ENCODE data around the gene GALNT2.

Gene GALNT2

DNA sequence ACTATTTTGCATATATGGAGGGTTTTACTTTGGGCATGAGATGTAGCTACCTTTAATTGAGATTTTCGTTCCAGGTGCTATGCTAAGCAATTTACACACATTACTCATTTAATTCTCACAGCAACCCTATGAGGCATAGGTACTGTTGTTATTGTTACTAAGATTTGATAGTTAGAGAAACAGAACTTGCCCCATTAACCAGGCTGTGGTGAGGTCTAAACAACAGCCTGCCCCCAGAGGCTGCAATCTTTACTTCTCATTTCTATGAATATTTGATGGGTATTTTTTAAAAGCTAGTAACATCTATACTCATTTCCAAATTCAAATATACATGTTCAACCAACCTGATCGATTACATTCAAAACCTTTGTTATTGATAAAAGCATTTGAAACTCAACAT lies 155.6 kb downstream of the GALNT2 start:
- in situ Hi-C loops (cut with MboI; ENCODE audit: low pct_unique_long_range_greater_than_20kb, low sequenced_read_pairs, unreplicated experiment): no loop called here
- TF ChIP-seq, protein P1, sequence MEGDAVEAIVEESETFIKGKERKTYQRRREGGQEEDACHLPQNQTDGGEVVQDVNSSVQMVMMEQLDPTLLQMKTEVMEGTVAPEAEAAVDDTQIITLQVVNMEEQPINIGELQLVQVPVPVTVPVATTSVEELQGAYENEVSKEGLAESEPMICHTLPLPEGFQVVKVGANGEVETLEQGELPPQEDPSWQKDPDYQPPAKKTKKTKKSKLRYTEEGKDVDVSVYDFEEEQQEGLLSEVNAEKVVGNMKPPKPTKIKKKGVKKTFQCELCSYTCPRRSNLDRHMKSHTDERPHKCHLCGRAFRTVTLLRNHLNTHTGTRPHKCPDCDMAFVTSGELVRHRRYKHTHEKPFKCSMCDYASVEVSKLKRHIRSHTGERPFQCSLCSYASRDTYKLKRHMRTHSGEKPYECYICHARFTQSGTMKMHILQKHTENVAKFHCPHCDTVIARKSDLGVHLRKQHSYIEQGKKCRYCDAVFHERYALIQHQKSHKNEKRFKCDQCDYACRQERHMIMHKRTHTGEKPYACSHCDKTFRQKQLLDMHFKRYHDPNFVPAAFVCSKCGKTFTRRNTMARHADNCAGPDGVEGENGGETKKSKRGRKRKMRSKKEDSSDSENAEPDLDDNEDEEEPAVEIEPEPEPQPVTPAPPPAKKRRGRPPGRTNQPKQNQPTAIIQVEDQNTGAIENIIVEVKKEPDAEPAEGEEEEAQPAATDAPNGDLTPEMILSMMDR (IDR thresholded peaks at IDR 0.05; ENCODE audit: extremely low read depth, insufficient read depth, missing control alignments): peak; percentile 18
- no peak for DNase-seq (ENCODE audit: low spot score)

DNA sequence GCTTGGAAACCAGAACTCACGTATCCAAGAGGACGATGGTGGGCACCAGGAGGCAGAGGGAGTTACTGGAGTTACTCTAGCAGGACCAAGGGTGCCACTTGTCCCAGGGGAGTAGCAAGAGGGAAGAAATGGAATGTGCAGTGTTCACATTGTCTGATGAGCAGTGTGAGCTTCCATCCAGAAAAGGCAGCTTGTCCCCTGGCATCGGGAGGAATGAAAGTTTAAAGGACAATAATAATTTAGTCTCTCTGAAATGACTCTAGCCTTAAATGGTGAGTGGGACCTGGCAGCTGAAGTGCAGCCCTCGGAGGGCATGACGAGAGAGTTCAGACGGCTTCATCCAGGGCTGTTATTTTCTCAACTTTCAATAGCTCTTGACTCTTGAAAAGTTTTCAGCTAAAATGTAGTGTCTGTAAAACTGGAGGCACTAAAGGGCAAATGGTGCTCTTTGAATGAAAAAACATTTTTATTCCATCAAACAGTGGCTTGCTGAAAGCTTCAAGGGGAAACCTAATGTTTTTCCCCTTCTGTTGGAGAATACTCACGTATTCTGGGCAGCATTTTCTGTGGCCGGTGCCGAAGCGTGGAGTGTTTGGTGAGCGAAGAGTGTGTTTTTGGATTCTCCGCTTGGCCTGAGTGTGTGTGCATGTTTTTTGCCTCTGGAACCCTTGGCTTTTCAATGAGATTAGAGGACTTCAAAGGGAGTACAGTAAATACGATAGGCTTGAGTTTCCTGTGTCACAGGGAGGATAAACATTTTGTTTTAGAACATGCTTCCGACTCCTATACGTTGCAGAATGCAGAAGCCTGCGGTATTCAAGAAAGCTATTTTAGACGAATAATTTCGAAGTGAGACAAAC lies 157.3 kb downstream of the GALNT2 start:
- no peak for DNase-seq (ENCODE audit: low spot score)
- TF ChIP-seq, protein P1 (IDR thresholded peaks at IDR 0.05; ENCODE audit: extremely low read depth, insufficient read depth, missing control alignments): no peak
- in situ Hi-C loops (cut with MboI; ENCODE audit: low pct_unique_long_range_greater_than_20kb, low sequenced_read_pairs, unreplicated experiment): no loop called here

DNA sequence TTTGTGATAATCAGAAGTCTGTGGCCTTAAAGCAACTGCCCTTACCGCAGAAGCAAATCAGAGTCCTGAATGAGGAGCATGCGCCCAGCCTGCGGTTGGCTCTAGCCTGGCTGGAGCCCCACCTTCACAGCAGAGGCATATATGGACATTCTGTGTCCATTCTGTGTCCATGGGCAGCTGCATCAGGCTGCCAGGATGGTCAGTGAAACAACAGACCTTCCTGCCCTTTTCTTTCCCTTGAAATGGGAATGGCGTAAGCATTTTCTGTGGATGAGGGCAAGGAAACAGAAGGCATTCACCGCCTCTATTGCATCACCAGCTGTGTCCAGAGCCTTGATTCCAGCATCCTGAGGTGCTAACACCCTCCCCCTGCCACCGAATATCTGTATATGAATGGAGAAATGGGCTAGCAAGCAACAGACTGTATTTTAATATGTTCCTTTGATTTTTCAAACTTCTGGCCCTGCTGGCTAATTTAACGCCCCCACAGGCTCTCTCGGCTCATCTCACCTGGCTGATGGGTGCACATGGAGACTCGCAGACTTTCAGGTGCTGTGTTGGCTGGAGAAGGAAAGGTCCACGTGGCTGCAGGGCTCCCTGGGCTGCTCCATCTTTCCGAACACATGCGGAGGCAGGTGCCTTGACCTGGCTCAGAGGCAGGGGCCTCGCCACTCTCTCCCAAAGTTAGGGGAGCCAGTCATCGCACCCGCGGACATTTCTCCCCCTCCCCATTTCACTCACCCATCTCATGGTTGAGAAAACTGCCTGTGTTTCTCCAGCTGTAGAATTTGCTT lies 159.2 kb downstream of the GALNT2 start:
- TF ChIP-seq, protein P1 (IDR thresholded peaks at IDR 0.05; ENCODE audit: extremely low read depth, insufficient read depth, missing control alignments): no peak
- DNase-seq (ENCODE audit: low spot score): no peak
- in situ Hi-C loops (cut with MboI; ENCODE audit: low pct_unique_long_range_greater_than_20kb, low sequenced_read_pairs, unreplicated experiment): no loop called here

DNA sequence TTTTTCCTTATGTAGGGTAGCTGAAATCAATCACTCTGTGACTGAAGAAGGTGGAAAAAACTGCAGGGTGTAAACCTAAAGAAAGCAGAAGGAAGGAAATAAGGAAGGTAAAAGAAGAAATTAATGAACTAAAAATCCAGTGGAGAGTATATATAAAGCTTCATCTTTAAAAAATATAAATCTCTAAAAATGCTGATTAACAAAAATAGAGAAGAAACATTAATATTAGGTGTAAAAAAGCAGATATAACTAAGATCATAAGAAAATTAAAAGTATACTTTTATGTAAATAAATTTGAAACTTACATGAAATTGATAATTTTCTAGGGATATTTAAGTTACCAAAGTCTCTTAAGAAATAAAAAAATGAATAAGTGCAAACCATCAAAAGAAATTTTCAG lies 159.8 kb downstream of the GALNT2 start:
- TF ChIP-seq, protein P1 (IDR thresholded peaks at IDR 0.05; ENCODE audit: extremely low read depth, insufficient read depth, missing control alignments): no peak
- in situ Hi-C loops (cut with MboI; ENCODE audit: low pct_unique_long_range_greater_than_20kb, low sequenced_read_pairs, unreplicated experiment): no loop called here
- no peak for DNase-seq (ENCODE audit: low spot score)

DNA sequence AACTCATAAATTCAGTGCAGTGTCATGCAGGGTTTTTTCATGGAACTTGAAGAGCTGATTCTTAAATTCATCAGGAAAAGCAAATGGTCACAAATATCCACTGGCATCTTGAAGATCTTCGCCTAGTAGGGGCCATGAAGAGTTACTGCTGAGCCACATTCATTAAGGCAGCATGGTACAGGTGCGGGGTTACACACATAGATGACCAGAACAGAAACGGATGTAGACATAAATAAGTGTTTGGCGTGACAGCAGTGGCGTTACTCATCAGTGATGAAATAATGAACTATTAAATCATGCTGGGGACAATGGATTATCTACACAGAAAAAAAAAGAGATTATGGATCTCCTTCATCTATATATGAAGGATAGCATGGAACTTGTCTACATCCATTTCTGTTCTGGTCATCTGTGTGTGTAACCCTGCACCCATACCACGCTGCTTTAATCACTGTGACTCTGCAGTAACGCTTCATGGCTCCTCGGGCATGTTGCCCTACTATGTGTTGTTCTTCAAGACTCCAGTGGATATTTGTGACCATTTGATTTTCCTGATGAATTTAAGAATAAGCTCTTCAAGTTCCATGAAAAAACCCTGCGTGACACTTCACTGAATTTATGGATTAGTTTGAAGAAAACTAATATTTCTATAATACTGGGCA lies 161.3 kb downstream of the GALNT2 start:
- in situ Hi-C loops (cut with MboI; ENCODE audit: low pct_unique_long_range_greater_than_20kb, low sequenced_read_pairs, unreplicated experiment): no loop called here
- TF ChIP-seq, protein P1 (IDR thresholded peaks at IDR 0.05; ENCODE audit: extremely low read depth, insufficient read depth, missing control alignments): no peak
- no peak for DNase-seq (ENCODE audit: low spot score)

DNA sequence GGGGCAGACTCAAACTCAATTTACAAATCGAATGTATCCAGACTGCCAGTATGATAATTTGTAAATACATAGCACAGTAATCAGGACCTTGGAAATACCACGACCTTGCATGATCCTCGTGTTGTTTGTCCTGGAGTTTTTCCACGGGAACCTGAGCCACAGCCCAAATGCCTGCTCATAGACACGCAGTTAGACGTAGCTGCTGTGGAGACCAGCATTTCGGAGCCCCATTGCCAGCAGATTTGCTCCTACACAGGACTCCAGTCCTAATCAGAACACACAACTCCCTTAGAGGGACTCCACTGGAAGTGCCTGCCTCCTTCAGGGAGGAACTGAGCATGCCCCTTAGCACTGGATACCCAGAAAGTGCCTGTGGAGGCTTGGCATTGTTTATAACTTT lies 163.2 kb downstream of the GALNT2 start:
- TF ChIP-seq, protein P1 (IDR thresholded peaks at IDR 0.05; ENCODE audit: extremely low read depth, insufficient read depth, missing control alignments): no peak
- DNase-seq (ENCODE audit: low spot score): no peak
- in situ Hi-C loops (cut with MboI; ENCODE audit: low pct_unique_long_range_greater_than_20kb, low sequenced_read_pairs, unreplicated experiment): no loop called here
